ENCODE measurements around the gene RIMS4.

The RIMS4 gene

GRCh38 chr20:44714701-44715498, 95.4 kb downstream of the RIMS4 start, which contains the start of gene CCN5:
Gene CCN5, plus strand, starts transcription at chr20:44715369. Its CDS starts 22 bp downstream, at chr20:44715391.
- Histone ChIP-seq H3K36me3 (replicated peaks; ENCODE audit: low read depth, low read length) (no peaks in the 10 kb centered on the region), H3K9ac (ENCODE audit: low read length) (no peak within 1 kb of the TSS), H3K4me3 (ENCODE audit: low read length) (no peak within 1 kb of the TSS)

DNA sequence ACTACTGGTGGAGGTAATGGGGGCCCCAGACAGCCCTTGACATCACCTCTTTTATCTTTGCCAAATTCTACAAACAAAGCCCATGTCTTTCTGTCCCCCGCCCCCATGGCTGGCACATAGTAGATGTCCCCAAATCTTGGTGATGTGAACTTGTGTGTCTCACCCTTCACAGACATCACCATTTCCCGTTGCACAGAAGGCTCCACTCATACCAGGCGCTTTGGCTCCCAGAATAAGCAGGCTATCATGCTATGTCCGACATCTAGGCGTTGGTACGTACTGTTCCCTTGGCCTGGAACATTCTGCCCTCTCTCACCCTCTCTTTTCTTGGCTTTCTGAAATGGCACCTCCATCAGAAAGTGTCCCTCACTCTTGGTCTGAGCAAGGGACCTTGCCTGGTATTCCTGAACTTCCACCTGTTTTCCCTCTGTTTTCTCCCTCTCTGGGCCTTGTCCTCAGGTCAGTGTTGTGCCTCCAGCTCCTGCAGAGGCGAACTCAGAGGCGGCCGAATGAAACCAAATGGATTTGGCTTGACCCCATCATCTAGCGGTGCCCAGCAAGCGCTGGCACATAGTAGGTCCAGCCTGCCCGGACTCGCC, 96.1 kb downstream of the RIMS4 start:
- Histone ChIP-seq H3K9me3 (ENCODE audit: insufficient read depth, low read length) (no peaks in the 10 kb centered on the region), H3K36me3 (replicated peaks; ENCODE audit: low read depth, low read length) (no peaks in the 10 kb centered on the region), H3K27ac (ENCODE audit: low read length) (no peak overlapping the region), H3K4me1 (ENCODE audit: low read length) (no peaks in the 10 kb centered on the region), H4K20me1 (ENCODE audit: insufficient read depth, low read length) (no peaks in the 10 kb centered on the region), H3K9ac (ENCODE audit: low read length) (no peak overlapping the region), H3K79me2 (ENCODE audit: low read length) (no peaks in the 10 kb centered on the region), H3K4me3 (ENCODE audit: low read length) (no peak overlapping the region), H2AFZ (ENCODE audit: low read depth, low read length) (no peak overlapping the region), H3K4me2 (ENCODE audit: low read length) (no peak overlapping the region), H3K27me3 (ENCODE audit: low read depth, low read length) (peaks cover 15% of the 10 kb centered on the region)
- no peak for TF ChIP-seq EZH2phosphoT487 (IDR thresholded peaks at IDR 0.05; ENCODE audit: low read depth)
- no peak for TF ChIP-seq CTCF (IDR thresholded peaks at IDR 0.05; ENCODE audit: low read depth, low read length)

More at GRCh38 chr20:44714701-44715498, 95.4 kb downstream of the RIMS4 start, which contains the start of gene CCN5:
- H3K4me2 ChIP-seq (ENCODE audit: low read length), result no peak within 1 kb of the TSS
- H3K27ac ChIP-seq (ENCODE audit: low read length), result no peak within 1 kb of the TSS
- peaks cover 15% of the 10 kb centered on the region for H3K27me3 ChIP-seq (ENCODE audit: low read depth, low read length)
- TF ChIP-seq EZH2phosphoT487 (IDR thresholded peaks at IDR 0.05; ENCODE audit: low read depth) (no peak), CTCF (IDR thresholded peaks at IDR 0.05; ENCODE audit: low read depth, low read length) (no peak)
- no peak within 1 kb of the TSS for H2AFZ ChIP-seq (ENCODE audit: low read depth, low read length)
- no peaks in the 10 kb centered on the region for H4K20me1 ChIP-seq (ENCODE audit: insufficient read depth, low read length)
- no peaks in the 10 kb centered on the region for H3K9me3 ChIP-seq (ENCODE audit: insufficient read depth, low read length)
- H3K4me1 ChIP-seq (ENCODE audit: low read length), result no peaks in the 10 kb centered on the region
- H3K79me2 ChIP-seq (ENCODE audit: low read length), result no peaks in the 10 kb centered on the region

DNA sequence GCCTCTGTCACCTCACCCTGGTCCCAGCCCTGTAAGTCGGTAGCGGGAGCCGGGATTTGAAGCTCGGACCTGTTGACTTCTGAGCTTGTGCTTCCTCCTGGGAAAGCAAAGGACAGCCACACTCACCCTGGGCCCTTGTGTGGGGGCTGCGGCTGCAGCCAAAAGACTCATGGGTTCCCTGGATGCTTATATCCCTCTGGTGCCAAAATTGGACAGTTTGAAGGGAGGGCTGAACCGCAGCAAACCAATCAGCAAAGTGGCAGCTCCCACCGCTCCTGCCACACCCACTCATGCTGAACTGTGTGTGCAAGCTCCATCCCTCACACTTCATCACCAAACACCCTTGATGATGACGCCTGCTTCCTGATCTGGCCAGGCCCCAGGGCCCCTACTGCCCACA, 99.1 kb downstream of the RIMS4 start:
- no peaks in the 10 kb centered on the region for H4K20me1 ChIP-seq (ENCODE audit: insufficient read depth, low read length)
- H3K27me3 ChIP-seq (ENCODE audit: low read depth, low read length), result peaks cover 15% of the 10 kb centered on the region
- H3K27ac ChIP-seq (ENCODE audit: low read length), result no peak overlapping the region
- no peak overlapping the region for H3K4me2 ChIP-seq (ENCODE audit: low read length)
- H2AFZ ChIP-seq (ENCODE audit: low read depth, low read length), result no peak overlapping the region
- no peaks in the 10 kb centered on the region for H3K4me1 ChIP-seq (ENCODE audit: low read length)
- no peak for TF ChIP-seq EZH2phosphoT487 (IDR thresholded peaks at IDR 0.05; ENCODE audit: low read depth)
- TF ChIP-seq CTCF (IDR thresholded peaks at IDR 0.05; ENCODE audit: low read depth, low read length), result no peak
- no peaks in the 10 kb centered on the region for H3K79me2 ChIP-seq (ENCODE audit: low read length)
- no peak overlapping the region for H3K4me3 ChIP-seq (ENCODE audit: low read length)
- H3K9me3 ChIP-seq (ENCODE audit: insufficient read depth, low read length), result no peaks in the 10 kb centered on the region
- H3K9ac ChIP-seq (ENCODE audit: low read length), result no peak overlapping the region
- no peaks in the 10 kb centered on the region for H3K36me3 ChIP-seq (replicated peaks; ENCODE audit: low read depth, low read length)

GRCh38 chr20:44709797-44710196, 100.5 kb downstream of the RIMS4 start:
- no peak overlapping the region for H3K4me2 ChIP-seq (ENCODE audit: low read length)
- no peaks in the 10 kb centered on the region for H3K36me3 ChIP-seq (replicated peaks; ENCODE audit: low read depth, low read length)
- H4K20me1 ChIP-seq (ENCODE audit: insufficient read depth, low read length), result no peaks in the 10 kb centered on the region
- H3K9ac ChIP-seq (ENCODE audit: low read length), result no peak overlapping the region
- H3K4me1 ChIP-seq (ENCODE audit: low read length), result no peaks in the 10 kb centered on the region
- peaks cover 15% of the 10 kb centered on the region for H3K27me3 ChIP-seq (ENCODE audit: low read depth, low read length)
- no peaks in the 10 kb centered on the region for H3K79me2 ChIP-seq (ENCODE audit: low read length)
- H3K9me3 ChIP-seq (ENCODE audit: insufficient read depth, low read length), result no peaks in the 10 kb centered on the region
- TF ChIP-seq EZH2phosphoT487 (IDR thresholded peaks at IDR 0.05; ENCODE audit: low read depth) (no peak), CTCF (IDR thresholded peaks at IDR 0.05; ENCODE audit: low read depth, low read length) (no peak)
- H3K27ac ChIP-seq (ENCODE audit: low read length), result no peak overlapping the region
- no peak overlapping the region for H3K4me3 ChIP-seq (ENCODE audit: low read length)
- H2AFZ ChIP-seq (ENCODE audit: low read depth, low read length), result no peak overlapping the region

Data from OCI-LY3 (cell line).